ENCODE measurements around the gene PPFIA1.

- no peak for TF ChIP-seq POLR2A (IDR thresholded peaks at IDR 0.05)
- no peak for TF ChIP-seq CTCF (IDR thresholded peaks at IDR 0.05)
These were observed 149.0 kb downstream of the PPFIA1 start for GRCh38 chr11:70419307-70420007.
